Keratinocyte (primary cell): ENCODE data around the gene SNTG2. TPM values are rescaled to one million over a fixed set of nuclear protein-coding genes. Genes with fewer than 3 reads are reported as not detected.

Experiments used
- DNase-seq: peaks from one replicate; pipeline ENCODE4 v3.0.0-alpha.2; 2011; ENCODE audit warnings: low read depth, missing footprints, low spot score
- FAIRE-seq: peaks from 2 replicates; lab custom pipeline; 2011; peaks lifted over from hg19 to GRCh38; lab: Jason Lieb, UNC
- H2AFZ ChIP-seq: 2 replicates; pipeline ENCODE4 v1.6.0; 2012; ENCODE audit warnings: low read length, control low read depth, inconsistent platforms; ENCODE audit not compliant: control insufficient read depth
- H3K27ac ChIP-seq: 2 replicates; pipeline ENCODE4 v1.5.1; 2011; ENCODE audit warnings: low read length; ENCODE audit not compliant: control insufficient read depth, insufficient read depth
- H3K27me3 ChIP-seq: 3 replicates; pipeline ENCODE4 v1.6.0; 2011; ENCODE audit warnings: low read length; ENCODE audit not compliant: control insufficient read depth, insufficient read depth; ENCODE audit errors: extremely low read depth
- H3K36me3 ChIP-seq, 2 experiments: 2 replicates in 1 of 2; 3 replicates in 1 of 2; pipeline ENCODE4 v1.5.1; 2011; ENCODE audit warnings: low read length in 2 of 2, mild to moderate bottlenecking in 1 of 2; ENCODE audit not compliant: control insufficient read depth in 2 of 2, insufficient read depth in 2 of 2; ENCODE audit errors: extremely low read depth in 1 of 2
- H3K4me1 ChIP-seq: 3 replicates; pipeline ENCODE4 v1.5.1; 2011; ENCODE audit warnings: low read length; ENCODE audit not compliant: control insufficient read depth, insufficient read depth; ENCODE audit errors: extremely low read depth
- H3K4me2 ChIP-seq: 3 replicates; pipeline ENCODE4 v1.6.0; 2011; ENCODE audit warnings: low read depth, low read length; ENCODE audit not compliant: control insufficient read depth, insufficient read depth; ENCODE audit errors: extremely low read depth
- H3K4me3 ChIP-seq, 3 experiments: fragments of 200-600 bp in 1 of 3; sonication (generic) in 1 of 3; 2 replicates in 2 of 3; 3 replicates in 1 of 3; pipeline ENCODE4 v1.5.1; 2011 to 2016; ENCODE audit warnings: low read length in 3 of 3, mild to moderate bottlenecking in 3 of 3, control low read depth in 2 of 3, inconsistent platforms in 1 of 3, low read depth in 1 of 3, mixed read lengths in 1 of 3, mixed run types in 1 of 3, moderate library complexity in 1 of 3; ENCODE audit not compliant: control insufficient read depth in 2 of 3, insufficient read depth in 2 of 3; ENCODE audit errors: extremely low read depth in 1 of 3
- H3K79me2 ChIP-seq: 2 replicates; pipeline ENCODE4 v1.6.0; 2012; ENCODE audit warnings: low read length; ENCODE audit not compliant: control insufficient read depth, insufficient read depth
- H3K9ac ChIP-seq: 3 replicates; pipeline ENCODE4 v1.6.0; 2011; ENCODE audit warnings: low read length; ENCODE audit not compliant: control insufficient read depth, insufficient read depth; ENCODE audit errors: extremely low read depth
- H3K9me1 ChIP-seq: 3 replicates; pipeline ENCODE4 v1.6.0; 2011; ENCODE audit warnings: low read length; ENCODE audit not compliant: control insufficient read depth, insufficient read depth; ENCODE audit errors: extremely low read depth
- H3K9me3 ChIP-seq: 2 replicates; pipeline ENCODE4 v1.5.1; 2012; ENCODE audit warnings: low read depth, low read length; ENCODE audit not compliant: control insufficient read depth
- H4K20me1 ChIP-seq: 3 replicates; pipeline ENCODE4 v1.6.0; 2011; ENCODE audit warnings: low read length; ENCODE audit not compliant: control insufficient read depth, insufficient read depth; ENCODE audit errors: extremely low read depth
- CTCF ChIP-seq, 3 experiments: IDR thresholded peaks in 1 of 3; conservative IDR thresholded peaks in 1 of 3; optimal IDR thresholded peaks in 1 of 3; 2 replicates in 2 of 3; 3 replicates in 1 of 3; pipeline versions ENCODE3 to v1.5.1; 2011; ENCODE audit warnings: low read length in 3 of 3, mild to moderate bottlenecking in 3 of 3, moderate library complexity in 2 of 3, control low read depth in 1 of 3, inconsistent platforms in 1 of 3; ENCODE audit not compliant: insufficient read depth in 2 of 3; ENCODE audit errors: extremely low read depth in 1 of 3
- EZH2 ChIP-seq: IDR thresholded peaks from one replicate; pipeline ENCODE4 v1.6.1; 2012; ENCODE audit warnings: inconsistent platforms, mild to moderate bottlenecking, low read length, moderate library complexity
- dilution Hi-C: fragments of 300-500 bp; cut with MboI; formaldehyde crosslinking; loops from one replicate; pipeline ENCODE4 v1.7.0; 2020; ENCODE audit warnings: low sequenced_read_pairs; ENCODE audit not compliant: extremely low pct_ligation_motif_present
- polyA plus RNA-seq, 5 experiments: library from polyadenylated mRNA; depleted of rRNA in 3 of 5; stranded (reverse) in 3 of 5; stranded (forward) in 1 of 5; unstranded in 1 of 5; fragments of >200 nt; gene quantifications; 1 replicate in 1 of 5; 2 replicates in 3 of 5; 3 replicates in 1 of 5; pipeline versions ENCODE4 v1.2.1 to v1.2.3, GENCODE V29; 2011 to 2012; ENCODE audit warnings: missing spikeins in 2 of 5, low read depth in 1 of 5, low replicate concordance in 1 of 5

The SNTG2 gene
- polyA plus RNA-seq, 1 donor (not counting 4 experiments of a cell fraction or from before 2014, with no cell fraction given): not detected

- TF ChIP-seq EZH2 (no peak), CTCF (optimal IDR thresholded peaks at IDR 0.05 in 1 of 3, IDR thresholded peaks at IDR 0.05 in 1 of 3, conservative IDR thresholded peaks at IDR 0.05 in 1 of 3; ENCODE audit: extremely low read depth in 1 of 3, insufficient read depth in 2 of 3, low read length in 3 of 3) (no peak)
- dilution Hi-C loops: no loop called here
- Histone ChIP-seq H3K9me3 (no peaks in the 10 kb centered on the region), H3K9me1 (no peaks in the 10 kb centered on the region), H3K4me3 (no peak overlapping the region), H4K20me1 (no peaks in the 10 kb centered on the region), H3K36me3 (no peaks in the 10 kb centered on the region), H2AFZ (no peak overlapping the region), H3K79me2 (no peaks in the 10 kb centered on the region), H3K27me3 (no peaks in the 10 kb centered on the region), H3K4me1 (no peaks in the 10 kb centered on the region), H3K9ac (no peak overlapping the region), H3K27ac (no peak overlapping the region), H3K4me2 (no peak overlapping the region)
- no peak for FAIRE-seq
- no peak for DNase-seq
These were observed 346.9 kb downstream of the SNTG2 start for GRCh38 chr2:1297372-1298159.

- Histone ChIP-seq H3K9ac (no peak overlapping the region), H3K4me2 (no peak overlapping the region), H3K4me1 (no peaks in the 10 kb centered on the region), H3K4me3 (no peak overlapping the region), H3K9me3 (no peaks in the 10 kb centered on the region), H3K27ac (no peak overlapping the region), H4K20me1 (no peaks in the 10 kb centered on the region), H3K79me2 (no peaks in the 10 kb centered on the region), H2AFZ (no peak overlapping the region), H3K9me1 (no peaks in the 10 kb centered on the region), H3K27me3 (no peaks in the 10 kb centered on the region), H3K36me3 (no peaks in the 10 kb centered on the region)
- FAIRE-seq (no peak), DNase-seq (no peak)
- dilution Hi-C loops: no loop called here
- TF ChIP-seq CTCF (optimal IDR thresholded peaks at IDR 0.05 in 1 of 3, IDR thresholded peaks at IDR 0.05 in 1 of 3, conservative IDR thresholded peaks at IDR 0.05 in 1 of 3; ENCODE audit: extremely low read depth in 1 of 3, insufficient read depth in 2 of 3, low read length in 3 of 3) (no peak), EZH2 (no peak)
These were observed 348.4 kb downstream of the SNTG2 start for GRCh38 chr2:1299043-1299442.
